MG63 (cell line): ENCODE results near the gene ANKLE1. TPM values are rescaled to one million over a fixed set of nuclear protein-coding genes. Genes with fewer than 3 reads are reported as not detected.
A peak's percentile ranks its signal among the peaks of the same experiment; 100 is the strongest.

Source experiments
- DNase-seq: peaks from one replicate; pipeline ENCODE4 v3.0.0-alpha.2; 2020
- H3K27me3 ChIP-seq: fragments of 250-450 bp; sonication (Bioruptor Pico); 2 replicates; pipeline ENCODE4 v1.5.1; 2020; ENCODE audit warnings: mild to moderate bottlenecking, moderate library complexity
- H3K36me3 ChIP-seq: fragments of 250-450 bp; sonication (Bioruptor Pico); 2 replicates; pipeline ENCODE4 v1.5.1; 2020; ENCODE audit warnings: mild to moderate bottlenecking, moderate library complexity
- H3K4me3 ChIP-seq: fragments of 250-450 bp; sonication (Bioruptor Pico); 2 replicates; pipeline ENCODE4 v1.5.1; 2020; ENCODE audit warnings: mild to moderate bottlenecking, moderate library complexity
- H3K9me3 ChIP-seq: fragments of 250-450 bp; sonication (Bioruptor Pico); 2 replicates; pipeline ENCODE4 v1.5.1; 2020; ENCODE audit warnings: mild to moderate bottlenecking, moderate library complexity
- total RNA-seq: library from RNA; depleted of rRNA; stranded (reverse); fragments of >200 nt; shearing (Covaris generic); gene quantifications from 2 replicates; pipeline ENCODE4 v1.2.3, GENCODE V29; 2014; ENCODE audit warnings: low replicate concordance

The ANKLE1 gene
- total RNA-seq, 1 experiment from 2014 or later, result 0.46 TPM

DNA sequence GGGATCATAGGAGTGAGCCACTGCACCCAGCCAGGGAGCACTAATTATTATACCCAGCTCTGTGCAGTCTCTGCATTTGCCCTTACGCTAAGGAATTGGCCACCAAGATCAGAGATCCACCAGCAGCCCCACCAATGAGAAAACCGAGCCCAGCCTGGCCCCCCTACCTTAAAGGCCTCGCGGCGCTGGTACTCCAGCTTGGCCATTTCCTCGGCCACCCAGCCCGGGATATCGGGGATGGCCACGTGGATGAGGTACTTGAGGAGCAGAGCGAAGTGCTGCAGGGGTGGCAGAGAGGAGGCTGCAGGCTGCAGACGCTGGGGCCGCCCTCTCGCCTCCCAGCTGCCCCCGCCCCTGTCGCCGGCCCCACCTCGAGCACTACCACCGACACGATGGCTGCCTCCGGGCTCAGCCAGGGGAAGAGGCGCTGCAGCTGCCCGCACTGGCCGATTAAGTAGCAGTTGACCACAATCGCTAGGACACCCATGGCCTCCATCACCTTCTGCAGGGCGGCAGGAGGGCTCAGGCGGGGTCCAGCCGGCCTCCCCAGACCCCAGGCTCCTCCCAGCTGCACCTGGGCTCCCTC, 45.5 kb downstream of the ANKLE1 start:
- no peaks in the 10 kb centered on the region for H3K9me3 ChIP-seq
- no peaks in the 10 kb centered on the region for H3K27me3 ChIP-seq
- no peaks in the 10 kb centered on the region; the same call in none of the 2 replicates for H3K36me3 ChIP-seq
- no peak overlapping the region for H3K4me3 ChIP-seq
- DNase-seq, result no peak

DNA sequence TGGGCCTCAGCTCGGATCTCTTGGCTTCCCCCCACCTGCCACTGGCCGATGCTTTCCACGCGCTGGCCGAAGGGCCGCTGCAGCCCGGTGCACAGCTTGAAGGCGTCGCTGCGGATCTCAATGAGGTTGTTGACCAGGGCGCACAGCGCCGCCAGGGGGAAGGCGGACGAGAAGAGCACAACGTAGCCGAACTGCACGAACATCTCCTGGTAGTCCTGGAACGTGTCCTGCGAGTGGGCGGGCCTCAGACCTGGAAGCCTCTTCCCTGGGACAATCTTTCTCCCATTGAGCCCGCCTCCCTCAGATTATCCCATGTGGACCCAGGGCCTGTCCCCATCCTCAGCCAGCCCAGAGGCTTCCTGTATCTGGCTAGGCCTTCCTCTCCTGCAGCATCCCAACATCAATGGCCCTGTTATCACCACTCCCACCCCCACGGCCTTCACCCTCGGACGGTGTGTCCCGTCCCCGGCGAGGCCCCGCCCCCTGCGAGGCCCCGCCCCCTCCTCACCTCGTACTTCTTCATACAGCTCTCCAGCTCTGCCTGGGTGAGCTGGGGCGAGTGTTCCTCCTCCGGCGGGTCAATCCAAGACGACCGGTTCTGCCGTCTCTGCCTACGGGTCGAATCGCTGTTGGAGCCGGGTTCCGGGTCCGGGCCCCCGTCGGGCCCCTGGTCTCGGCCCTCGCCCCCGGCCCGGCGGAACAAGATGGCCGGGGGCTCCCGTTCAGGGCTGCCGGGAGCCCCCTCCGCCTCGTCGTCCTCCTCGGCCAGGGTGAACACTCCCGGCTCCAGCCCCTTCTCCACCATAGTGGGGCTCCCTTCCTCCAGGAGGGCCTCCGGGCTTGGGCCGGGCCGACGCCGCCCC, 46.2 kb downstream of the ANKLE1 start:
- Histone ChIP-seq H3K36me3 (peaks cover 5% of the 10 kb centered on the region), H3K27me3 (no peaks in the 10 kb centered on the region), H3K4me3 (no peak overlapping the region), H3K9me3 (peaks cover 2% of the 10 kb centered on the region; the same call in 1 of the 2 replicates)
- no peak for DNase-seq

DNA sequence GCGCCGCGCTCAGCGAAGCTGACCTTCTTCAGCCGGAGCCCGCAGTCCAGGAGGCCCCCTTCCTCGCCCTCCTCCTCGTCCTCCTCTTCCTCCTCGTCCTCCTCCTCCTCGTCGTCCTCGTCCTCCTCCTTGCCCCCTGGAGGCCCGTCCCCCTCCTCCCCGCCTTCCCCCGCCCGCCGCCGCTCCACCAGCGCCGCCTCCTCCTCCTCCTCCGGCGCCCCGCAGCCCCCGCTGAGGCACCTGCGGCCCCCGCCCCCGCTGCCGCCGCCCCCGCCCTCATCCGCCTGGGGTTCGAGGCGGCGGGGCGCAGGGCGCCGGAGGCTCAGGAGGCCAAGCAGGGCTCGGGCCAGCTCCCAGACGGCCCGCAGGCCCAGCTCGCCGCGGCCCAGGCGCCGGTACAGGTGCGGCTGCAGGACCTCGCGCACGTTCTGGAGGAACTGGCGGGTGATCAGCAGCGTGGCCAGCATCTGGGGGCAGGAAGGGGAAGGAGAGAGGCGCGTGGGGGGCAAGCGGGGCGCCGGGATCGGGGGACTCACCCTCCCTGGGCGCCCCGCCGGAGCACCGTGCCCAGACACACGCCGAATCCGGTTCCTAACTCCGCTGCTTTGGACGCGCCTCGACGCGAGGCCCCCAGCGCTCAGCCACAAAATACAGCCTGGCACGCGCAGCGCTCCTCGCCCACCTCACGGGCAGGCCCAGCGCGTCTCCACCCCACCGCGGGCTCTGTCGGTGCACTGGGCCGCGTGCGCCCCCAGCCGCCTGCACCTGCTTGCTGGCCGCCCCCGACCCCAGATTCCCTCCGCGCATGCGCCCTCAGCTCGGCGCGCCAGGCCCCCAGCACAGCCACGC, 47.0 kb downstream of the ANKLE1 start:
- Histone ChIP-seq H3K36me3 (peaks cover 8% of the 10 kb centered on the region), H3K9me3 (peaks cover 2% of the 10 kb centered on the region; the same call in 1 of the 2 replicates), H3K4me3 (no peak overlapping the region), H3K27me3 (no peaks in the 10 kb centered on the region)
- no peak for DNase-seq

- Histone ChIP-seq H3K27me3 (no peaks in the 10 kb centered on the region), H3K4me3 (no peak overlapping the region), H3K36me3 (peaks cover 8% of the 10 kb centered on the region), H3K9me3 (peaks cover 2% of the 10 kb centered on the region; the same call in 1 of the 2 replicates)
- no peak for DNase-seq
Observed at GRCh38 chr19:17329366-17330261, 47.9 kb downstream of the ANKLE1 start.

DNA sequence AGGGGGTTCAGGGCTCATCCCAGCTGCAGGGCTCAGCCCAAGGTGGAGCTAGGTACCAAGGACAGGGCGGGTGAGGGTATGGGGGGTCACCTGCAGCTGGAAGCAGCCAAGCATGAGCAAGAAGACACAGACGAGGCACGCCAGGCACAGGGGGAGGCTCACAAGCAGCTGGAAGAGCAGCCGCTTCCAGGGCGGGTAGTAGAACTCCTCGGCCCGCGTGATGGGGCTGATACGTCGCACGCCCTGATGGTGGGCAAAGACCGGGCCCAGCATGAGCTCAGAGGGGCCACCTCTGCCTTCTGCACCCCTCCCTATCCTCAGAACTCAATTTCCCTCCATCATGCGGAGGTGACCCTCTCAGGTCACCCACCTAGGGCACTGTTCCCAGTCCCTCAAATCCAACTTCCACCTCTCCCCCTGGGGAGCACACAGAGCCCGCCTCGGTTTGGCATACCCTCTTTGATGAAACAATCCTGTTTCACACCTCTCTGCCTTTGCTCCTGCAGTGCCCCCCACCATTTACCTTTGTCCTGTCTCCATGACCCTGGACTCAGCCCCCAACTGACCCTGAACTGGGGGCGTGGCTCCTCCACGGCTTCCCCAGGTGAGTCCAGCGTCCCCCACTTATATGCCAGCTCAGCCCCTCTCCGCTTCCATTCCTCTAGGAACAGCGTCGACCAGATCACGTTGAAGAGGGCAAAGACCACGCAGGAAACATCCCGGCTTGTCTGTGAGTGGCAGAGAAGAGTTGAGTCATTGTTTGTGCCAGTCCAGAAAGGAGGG, 48.8 kb downstream of the ANKLE1 start:
- Histone ChIP-seq H3K9me3 (peaks cover 2% of the 10 kb centered on the region; the same call in 1 of the 2 replicates), H3K4me3 (no peak overlapping the region), H3K36me3 (peaks cover 8% of the 10 kb centered on the region), H3K27me3 (no peaks in the 10 kb centered on the region)
- no peak for DNase-seq

DNA sequence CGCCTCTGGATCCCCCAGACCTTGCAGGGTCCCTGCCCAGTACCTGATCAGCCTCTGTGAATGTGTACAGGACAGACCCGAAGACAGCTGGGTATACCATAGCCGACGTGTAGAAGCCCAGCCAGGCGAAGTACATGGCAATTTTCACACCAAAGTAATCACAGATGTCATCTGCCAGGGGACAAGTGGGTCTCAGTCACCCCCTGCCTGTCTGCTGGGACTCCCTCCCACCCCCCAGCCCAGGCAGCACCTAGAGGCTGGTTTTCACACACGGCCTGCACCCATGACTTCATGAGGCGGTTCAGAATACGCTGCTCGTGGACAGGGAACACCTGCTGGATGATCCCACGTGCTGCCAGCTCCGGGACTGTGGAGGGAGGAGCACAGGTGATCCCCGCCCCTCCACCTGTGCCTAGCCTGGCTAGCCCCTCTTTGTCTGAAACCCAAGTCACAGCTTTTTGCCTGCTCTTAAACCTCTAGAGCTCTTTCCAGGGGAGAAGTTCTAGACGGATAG, 49.4 kb downstream of the ANKLE1 start:
- no peaks in the 10 kb centered on the region for H3K27me3 ChIP-seq
- no peak overlapping the region for H3K4me3 ChIP-seq
- H3K36me3 ChIP-seq, result peaks cover 8% of the 10 kb centered on the region
- DNase-seq, result no peak
- peaks cover 2% of the 10 kb centered on the region; the same call in 1 of the 2 replicates for H3K9me3 ChIP-seq

DNA sequence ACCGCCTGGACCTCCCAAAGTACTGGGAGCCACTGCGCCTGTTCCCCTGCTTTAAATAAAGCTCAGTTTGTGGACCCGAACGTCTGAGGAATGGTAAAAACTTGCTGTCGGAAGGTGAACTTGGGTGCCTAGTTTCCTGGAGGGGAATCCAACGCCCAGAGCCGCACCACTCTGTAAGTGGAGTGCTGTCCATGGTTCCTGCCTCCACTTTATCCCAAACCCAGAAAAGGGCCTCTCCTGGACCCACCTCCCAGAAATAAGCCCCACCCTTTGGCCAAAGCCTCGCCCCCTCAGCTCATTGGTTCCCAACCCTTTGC, 50.6 kb downstream of the ANKLE1 start:
- DNase-seq, result no peak
- no peak overlapping the region for H3K4me3 ChIP-seq

GRCh38 chr19:17332677-17333581, 51.2 kb downstream of the ANKLE1 start:
- H3K36me3 ChIP-seq, result peaks cover 8% of the 10 kb centered on the region
- no peaks in the 10 kb centered on the region for H3K27me3 ChIP-seq
- peak; percentile 71 for DNase-seq
- peaks cover 2% of the 10 kb centered on the region; the same call in 1 of the 2 replicates for H3K9me3 ChIP-seq
- no peak overlapping the region for H3K4me3 ChIP-seq

More for the DNA sequence above, 50.6 kb downstream of the ANKLE1 start:
- H3K36me3 ChIP-seq, result peaks cover 8% of the 10 kb centered on the region
- H3K27me3 ChIP-seq, result no peaks in the 10 kb centered on the region
- H3K9me3 ChIP-seq, result peaks cover 2% of the 10 kb centered on the region; the same call in 1 of the 2 replicates

DNA sequence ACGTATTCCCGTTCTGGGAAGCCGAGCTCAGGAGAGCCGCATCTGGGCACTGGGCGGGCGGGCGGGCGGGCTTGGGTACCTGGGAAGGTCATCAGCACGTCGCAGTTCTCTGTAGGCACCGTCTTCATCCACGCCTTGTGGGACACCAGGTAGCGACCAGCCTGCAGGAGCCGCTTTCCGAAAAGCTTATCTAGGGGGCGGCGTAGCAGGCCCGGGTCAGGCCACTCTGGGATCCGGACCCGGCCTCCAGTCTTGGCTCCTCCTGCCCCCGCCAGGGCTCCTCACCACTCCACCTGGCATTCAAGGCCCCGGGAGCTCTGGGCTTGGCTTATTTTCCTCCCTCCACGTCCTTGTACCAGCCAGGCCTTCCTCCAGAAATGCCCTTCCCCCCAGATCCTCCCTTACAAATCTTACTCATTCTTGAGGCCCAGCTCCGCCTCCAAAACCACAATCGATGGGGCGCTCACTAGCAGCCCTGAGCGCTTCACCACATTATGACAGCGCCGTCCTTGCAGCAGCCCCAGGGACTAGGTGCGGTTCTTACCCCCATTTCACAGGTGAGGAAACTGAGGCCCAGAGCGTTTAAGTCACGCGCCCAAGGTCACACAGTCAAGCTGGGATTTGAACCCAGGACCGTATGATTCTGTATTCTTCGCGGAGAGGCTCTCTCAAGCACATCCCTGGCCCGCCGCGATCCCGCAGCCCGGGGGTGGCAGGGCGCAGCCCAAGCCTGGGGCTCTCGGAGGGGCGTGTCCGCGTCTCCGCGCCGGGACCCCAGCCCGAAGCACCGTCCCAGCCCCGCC, 52.1 kb downstream of the ANKLE1 start:
- Histone ChIP-seq H3K27me3 (no peaks in the 10 kb centered on the region), H3K36me3 (peaks cover 14% of the 10 kb centered on the region), H3K4me3 (peak overlapping the region; percentile 69), H3K9me3 (peaks cover 2% of the 10 kb centered on the region; the same call in 1 of the 2 replicates)
- DNase-seq, result peak; percentile 57

DNA sequence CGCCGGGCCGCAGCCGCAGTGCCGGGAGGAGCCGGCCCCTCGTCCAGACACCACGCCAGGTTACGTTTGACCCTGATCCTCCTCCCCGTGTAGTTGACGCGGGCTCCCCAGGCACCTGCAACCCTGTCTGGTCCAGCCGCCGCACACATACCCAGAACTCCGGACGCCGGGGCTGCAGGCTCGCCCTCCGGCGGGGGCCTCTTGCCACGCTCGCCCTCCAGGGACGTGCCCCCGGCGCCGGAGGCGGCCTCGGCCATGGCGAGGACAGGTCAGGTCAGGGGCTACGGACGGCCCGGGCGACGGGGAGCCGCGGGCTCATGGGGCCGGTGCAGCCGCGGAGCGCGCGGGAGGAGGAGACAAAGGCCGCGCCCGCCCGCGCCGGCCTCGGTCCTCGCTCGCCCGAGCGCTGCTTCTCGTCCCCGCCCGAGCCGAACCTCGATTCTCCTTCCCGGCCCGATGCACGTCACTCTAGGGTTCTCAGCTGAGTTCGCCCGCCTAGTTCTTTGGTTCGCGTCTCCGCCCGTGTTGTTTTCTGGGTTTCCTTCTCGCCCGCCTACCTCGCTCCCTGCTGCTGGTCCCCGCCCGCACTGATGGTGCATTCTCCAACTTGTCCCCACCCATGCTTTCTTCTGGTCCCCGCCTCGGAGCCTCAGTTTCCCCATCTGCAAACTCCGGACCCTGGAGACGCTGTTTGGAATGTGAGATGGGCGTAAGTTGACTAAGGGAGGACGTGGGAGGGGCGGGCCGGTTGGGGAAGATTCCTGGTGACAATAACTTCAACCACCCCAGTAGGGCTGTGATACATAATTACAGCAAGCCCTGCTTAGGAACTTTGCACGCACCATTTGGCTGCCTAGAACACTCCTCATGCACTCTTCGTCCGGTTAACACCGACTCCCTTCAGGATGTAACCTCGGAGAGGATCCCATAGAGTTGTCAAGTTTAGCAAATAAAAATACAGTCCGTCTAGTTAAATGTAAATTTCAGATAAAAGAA, 53.0 kb downstream of the ANKLE1 start, which contains the start of gene ANO8:
ANO8 (minus strand) TSS at position 442 of the 996 bp plus-strand sequence; CDS start at position 257, 185 bp downstream.
- DNase-seq, result peak; percentile 100
- H3K27me3 ChIP-seq, result no peaks in the 10 kb centered on the region
- peaks cover 2% of the 10 kb centered on the region; the same call in 1 of the 2 replicates for H3K9me3 ChIP-seq
- H3K4me3 ChIP-seq, result peak within 1 kb of the TSS; percentile 69
- H3K36me3 ChIP-seq, result peaks cover 18% of the 10 kb centered on the region

DNA sequence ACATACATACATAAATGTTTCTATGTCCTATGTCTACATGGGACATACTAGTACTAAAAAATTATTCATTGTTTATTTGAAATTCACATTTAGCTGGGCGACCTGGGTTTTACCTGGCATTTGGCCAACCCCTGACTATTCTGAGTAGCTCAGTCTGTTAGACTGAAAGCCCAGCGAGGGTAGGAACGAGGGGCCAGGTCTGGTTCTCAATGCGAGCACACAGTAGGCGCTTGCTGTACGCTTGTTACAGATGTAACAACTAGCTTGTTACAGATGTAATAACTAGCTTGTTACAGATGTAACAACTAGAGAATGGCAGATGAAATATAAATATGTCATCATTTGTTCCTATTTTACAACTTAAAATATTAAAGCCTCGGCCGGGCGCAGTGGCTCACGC, 53.9 kb downstream of the ANKLE1 start:
- Histone ChIP-seq H3K4me3 (no peak overlapping the region; the same call in 1 of the 2 replicates), H3K27me3 (no peaks in the 10 kb centered on the region), H3K9me3 (peaks cover 2% of the 10 kb centered on the region; the same call in 1 of the 2 replicates), H3K36me3 (peaks cover 18% of the 10 kb centered on the region)
- DNase-seq, result no peak
